HG03103 (cell line): ENCODE measurements around the gene TMEM127.
"Not testable (repeated sequence)": the region's sequence is repeated elsewhere in the genome, so short reads cannot be mapped to it uniquely, and the experiment has no call there.

ENCODE experiments used
- ATAC-seq: cut with Tn5 transposase; IDR thresholded peaks from one replicate; pipeline ENCODE4 v1.9.1; 2021; ENCODE audit warnings: low read depth; ENCODE audit not compliant: unreplicated experiment

TMEM127 gene

DNA sequence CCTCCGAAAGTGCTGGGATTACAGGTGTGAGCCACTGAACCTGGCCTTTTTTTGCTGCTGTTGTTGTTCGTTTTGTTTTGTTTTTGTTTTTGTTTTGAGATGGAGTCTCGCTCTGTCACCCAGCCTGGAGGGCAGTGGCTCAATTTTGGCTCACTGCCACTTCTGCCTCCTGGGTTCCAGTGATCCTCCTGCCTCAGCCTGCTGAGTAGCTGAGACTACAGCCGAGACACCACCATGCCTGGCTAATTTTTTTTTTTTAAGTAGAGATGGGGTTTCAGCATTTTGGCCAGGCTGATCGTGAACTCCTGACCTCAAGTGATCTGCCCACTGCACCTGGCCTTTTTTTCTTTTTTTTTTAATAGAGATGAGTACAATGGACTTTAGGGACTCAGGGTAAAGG is 22.0 kb downstream of the TMEM127 start:
- ATAC-seq = no peak

DNA sequence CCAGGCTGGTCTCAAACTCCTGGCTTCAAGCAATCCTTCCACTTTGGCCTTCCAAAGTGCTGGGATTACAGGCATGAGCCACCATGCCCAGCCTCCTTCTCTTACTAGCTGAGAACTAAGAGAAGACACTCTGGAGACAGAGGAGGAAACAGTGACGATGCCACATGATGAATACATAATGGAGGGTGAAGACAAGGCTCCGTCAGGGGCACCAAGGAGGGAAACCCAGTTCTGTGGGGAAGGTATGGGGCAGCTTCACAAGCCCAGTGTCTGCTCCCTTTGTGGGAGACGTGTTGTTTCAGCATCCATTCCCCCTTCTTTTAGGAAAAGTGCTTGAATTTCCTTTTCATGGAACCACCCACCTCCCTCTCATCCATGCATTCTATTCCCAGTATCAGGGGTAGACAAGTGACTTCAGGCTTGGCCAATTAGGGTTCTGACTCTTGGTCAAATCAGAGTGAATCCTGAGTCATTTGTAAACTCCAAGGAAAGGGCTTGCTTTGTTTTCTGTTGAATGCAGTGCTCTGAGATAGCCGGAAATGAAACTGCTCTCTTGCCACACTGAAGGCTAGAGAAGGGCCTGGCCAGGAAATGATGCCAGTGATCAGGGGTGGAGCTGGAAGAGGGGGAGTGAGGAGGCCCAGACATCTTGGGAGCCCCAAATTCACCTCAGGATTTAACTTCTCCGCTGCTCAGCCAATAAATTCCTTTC is 23.7 kb downstream of the TMEM127 start:
- ATAC-seq = peak; percentile 83

DNA sequence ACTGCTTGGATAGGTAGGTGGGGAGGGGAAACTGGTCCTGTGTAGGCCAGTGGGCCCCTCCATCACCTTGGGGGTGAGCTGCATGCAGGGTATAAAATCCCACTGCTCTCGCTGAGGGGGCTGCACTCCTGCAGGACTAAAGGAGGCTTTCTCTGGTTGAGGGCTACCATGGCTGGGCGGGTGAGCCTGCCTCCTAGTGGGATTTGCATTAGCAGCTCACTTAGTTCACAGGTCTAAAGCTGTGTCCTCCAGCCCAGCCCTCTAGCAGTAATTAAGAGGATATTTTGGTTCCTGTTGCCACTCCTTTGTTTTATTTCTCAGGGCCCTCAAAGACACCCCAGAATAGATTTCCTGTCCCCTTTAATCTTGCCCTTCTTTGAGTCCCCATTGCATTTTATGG is 24.6 kb downstream of the TMEM127 start:
- no peak for ATAC-seq

DNA sequence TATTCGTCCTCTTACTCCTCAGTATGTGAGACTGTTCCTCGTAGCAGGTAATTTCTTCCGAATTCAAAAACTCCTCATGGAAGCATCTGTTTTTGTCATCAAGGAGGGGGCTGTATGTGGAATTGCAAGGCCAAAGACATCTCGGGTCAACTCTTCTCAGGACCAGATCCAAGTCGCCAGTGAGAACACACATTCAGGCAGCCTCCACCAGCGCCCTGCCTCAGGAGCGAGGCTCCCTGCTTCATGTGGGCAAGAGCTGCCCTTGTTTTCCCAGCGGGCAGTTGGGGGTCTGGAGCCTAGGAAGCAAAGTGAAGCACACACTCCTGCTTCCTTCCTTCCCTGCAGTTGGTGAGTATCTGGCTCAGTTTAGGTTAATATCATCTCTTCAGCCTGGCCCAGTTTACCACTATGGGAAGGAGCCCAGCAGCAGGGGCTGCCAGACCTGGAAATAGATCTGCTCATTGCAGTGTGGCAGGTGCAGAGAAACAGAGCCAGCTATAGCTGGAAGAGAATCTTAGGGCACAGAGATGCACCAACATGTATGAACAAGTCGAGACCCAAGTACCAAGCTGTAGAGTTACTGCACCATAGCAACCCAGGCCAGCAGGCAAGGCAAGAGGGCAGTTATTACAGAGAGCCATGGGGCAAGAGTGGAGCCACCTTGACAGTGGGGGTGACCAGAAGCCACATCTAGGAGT is 25.3 kb downstream of the TMEM127 start:
- ATAC-seq = no peak

DNA sequence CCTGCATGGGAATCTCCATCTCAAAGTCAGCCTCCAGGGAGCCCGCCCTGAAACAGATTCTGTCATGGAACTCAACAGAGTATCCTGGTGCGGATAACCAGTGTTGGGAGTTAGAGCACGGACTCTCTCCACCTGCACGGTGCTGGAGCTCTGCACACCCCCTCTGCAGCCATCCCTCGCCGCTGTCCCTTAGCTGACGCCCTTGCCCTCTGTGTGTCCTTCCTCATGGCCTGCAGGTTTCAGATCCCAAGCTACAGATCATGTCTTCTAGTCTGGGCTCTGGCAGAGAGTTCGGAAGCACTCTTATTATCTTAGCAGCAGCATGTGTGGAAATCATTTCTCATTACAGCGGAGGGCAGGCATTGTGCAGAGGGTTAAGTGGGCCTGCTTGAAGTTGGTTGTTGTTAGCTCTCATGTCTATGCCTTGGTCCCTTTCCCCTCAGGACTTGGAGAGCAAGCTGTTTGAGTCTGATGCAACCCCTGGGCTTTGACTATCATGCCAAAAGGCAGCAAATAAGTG is 26.0 kb downstream of the TMEM127 start:
- no peak for ATAC-seq

DNA sequence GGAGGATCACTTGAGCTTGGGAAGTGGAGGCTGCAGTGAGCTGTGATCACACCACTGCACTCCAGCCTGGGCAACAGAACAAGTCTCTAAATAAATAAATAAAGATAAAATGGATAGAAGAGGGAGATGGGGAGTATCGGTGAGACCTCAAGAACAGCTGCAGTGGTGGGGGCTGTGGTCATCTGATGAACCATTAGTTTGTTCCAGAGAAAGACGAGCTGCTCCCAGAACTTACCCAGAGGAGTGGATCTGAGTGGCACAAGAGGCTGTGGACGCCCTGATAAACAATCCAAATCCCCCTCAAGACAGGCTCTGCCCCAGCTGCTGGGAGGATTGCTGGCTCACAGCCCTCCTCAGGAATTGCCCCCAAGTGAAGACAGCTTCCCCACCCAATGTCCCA is 26.7 kb downstream of the TMEM127 start:
- no peak for ATAC-seq

DNA sequence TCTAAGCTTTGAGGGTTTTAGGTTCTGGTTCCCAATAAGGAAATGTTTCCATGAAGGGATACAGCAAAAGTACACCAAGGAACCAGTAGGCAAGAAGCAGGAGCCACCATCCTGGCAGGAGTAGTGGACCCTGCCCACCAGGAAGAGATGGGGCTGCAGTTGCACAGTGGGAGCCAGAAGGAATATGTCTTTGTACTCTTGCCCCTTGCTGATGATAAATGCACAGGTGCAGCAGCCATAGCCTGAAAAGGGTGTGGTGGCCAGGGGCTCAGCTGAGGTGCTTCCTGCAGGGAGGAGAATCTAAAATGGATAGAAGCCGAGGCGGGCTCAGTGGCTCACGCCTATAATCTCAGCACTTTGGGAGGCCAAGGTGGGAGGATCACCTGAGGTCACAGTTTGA is 27.5 kb downstream of the TMEM127 start:
- ATAC-seq = no peak

DNA sequence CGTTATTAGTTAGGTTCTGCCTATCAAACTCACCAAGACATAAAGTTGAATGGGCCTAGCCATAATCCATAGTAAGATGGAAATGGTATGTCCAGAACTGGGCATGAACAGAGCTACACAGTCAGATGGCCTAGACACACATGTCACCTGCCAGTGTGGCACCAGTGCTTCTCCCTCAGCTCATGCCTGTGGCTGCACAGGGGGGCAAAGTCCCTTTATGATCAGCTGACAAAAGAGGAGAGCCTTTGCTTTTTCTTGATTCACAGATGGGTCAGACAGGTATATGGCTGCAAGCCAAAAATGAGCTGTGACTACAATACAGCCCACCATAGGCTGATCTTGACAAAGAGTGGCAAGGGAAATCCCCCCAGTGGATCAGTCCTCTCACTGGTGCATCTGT is 28.9 kb downstream of the TMEM127 start:
- no peak for ATAC-seq

DNA sequence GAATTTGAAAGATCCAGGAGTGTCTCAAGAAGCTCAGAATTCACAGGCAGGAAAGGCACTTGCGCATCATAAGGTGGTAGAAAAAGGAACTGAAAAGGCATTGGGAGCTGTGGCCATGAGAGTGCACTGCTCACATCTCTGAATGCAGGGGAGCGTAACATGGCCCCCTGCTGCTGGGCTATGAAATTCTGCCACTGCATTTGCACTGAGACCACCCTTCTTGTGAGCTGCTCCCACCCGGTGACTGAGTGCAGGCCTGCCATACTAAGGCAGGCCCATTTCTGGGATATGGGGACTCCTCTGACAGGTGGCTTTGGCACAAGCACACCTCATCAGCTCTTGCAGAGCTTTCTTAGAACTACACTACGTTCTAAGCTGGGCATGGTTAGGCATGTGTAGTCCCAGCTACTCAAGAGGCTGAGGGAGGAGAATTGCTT is 31.9 kb downstream of the TMEM127 start:
- peak; percentile 86 for ATAC-seq

DNA sequence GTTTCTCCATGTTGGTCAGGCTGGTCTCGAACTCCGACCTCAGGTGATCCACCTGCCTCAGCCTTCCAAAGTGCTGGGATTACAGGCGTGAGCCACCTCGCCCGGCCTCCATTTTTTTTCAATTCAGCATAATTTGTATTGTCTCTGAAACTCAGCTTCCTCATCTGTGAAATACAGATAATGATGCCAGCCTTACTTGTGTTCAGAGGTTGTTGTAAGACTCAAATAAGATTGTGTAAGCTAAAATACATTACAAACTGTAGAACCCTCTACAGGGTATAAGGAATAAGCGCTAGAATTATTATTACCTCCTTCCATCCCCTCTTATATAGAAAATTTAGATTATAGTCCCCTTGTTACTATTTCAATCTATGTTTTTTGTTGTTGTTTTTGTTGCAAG is 32.4 kb downstream of the TMEM127 start:
- ATAC-seq = no peak

DNA sequence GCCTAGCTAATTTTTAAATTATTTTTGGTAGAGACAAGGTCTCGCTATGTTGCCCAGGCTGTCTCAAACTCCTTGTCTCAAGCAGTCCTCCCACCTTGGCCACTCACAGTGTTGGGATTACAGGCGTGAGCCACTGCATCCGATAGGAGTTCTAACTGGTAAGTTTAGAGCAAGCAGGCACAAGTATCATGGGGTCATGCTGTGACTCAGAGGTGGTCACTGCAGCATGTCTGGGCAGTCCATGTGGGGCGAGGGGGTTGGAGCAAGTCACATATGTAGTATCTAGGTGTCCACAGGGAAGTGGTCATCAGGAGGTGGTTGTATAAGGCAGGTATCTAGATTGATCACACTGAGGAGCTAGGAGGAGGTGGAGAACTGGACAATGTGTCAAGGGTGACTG is 34.5 kb downstream of the TMEM127 start:
- no peak for ATAC-seq

DNA sequence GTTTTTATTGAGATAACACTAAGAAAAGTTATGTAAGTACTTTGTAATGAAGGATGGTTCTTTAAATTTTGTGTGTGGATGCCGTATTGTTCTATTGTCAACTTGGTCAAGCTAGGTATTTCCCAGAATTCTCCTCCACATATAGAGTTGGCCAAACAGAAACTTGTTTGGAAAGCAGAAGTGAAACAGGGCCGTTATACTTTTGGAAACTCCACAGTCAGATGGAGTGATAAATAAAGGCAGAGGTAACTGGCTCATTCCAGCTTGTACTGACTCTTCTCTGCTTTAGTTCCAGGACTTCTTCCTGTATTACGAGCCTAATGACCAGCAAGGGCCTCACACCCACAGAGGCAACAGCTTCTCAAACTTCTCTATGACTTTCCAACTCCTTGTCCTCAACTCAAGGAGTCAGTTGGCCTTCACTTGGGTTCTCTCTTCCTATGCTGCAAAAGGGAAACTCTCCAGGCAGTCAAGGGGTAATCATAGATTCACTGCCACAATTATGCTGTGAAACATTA is 40.7 kb downstream of the TMEM127 start:
- peak; percentile 63 for ATAC-seq

DNA sequence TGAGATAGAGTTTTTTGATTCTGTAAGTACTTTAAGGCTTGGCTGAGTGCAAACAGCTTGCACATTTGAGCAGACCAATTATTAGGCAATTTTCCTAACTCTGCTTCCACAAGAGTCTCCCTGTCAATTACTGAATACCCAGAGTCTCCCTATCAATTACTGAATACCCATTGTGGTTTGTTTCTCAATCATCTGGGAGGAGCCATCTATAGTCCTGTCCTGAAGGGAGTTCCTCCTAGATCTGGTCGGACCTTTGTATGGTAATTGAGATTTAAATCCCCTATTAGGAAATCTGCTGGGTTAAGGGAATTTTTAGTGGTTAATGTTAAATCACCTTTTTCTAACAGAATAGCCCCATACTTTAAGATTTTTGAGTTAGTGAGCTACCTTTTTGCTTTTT is 44.7 kb downstream of the TMEM127 start:
- not testable (repeated sequence) for ATAC-seq

DNA sequence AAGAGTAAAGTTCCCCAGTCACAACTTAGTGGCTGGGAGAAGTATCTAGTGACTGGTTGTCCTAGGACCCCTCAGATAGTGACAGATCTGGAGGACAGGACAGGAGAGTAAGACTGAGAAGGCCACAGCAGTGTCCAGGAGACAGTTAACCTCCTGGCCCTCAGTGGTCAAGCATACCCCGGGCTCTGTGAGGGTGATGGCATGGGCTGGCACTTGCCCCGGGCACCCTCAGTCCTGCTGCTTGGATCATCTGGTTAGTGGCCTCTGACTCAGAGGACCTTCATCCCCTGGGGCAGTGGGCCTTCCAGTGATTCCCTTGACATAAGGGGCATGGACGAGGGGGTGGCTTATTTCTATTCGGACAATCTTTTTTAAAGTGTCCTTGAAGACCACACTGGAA is 45.8 kb downstream of the TMEM127 start:
- ATAC-seq = not testable (repeated sequence)

DNA sequence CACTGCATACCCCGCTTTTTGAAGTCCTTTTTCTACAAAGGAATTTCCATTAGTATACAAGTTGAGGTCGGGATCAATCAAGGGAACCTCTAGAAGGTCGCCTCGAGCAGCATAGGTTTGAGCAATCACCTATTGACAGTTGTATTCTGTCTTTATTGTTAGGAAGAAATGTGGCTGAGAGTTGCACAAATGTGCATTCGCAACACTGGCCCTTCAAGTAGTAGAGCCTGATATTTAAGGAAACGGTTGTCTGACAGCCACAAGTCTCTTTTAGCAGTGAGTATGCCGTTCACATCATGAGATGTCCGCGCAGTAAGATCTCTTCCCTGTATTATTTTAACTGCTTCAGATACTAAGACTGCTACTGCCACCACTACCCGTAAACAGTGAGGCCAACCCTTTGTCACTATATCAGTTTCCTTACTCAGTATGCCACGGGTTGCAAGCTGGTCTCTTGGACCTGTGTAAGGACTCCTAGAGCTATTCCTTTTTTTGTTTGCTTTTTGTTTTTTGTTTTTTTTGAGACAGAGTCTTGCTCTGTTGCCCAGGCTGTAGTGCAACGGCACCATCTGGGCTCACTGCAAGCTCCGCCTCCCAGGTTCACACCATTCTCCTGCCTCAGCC is 47.2 kb downstream of the TMEM127 start:
- no peak for ATAC-seq

DNA sequence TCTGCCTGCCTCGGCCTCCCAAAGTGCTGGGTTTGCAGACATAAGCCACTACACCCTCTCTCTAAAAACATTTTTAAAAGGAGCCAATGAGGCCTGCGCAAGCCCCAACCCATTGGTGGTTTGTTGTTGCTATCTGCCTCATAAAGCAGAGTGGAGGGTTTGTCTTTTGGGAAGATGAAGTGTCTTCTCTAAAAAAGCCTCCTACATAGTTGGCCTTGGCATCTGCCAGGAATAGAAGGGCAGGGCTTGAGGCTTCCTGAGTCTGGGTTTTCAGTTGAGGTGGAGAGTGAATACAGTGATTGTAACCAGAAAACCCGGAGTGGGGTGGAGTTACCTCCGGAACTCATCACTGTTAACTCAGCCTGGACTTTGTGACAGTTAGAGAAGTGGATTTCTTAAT is 51.2 kb downstream of the TMEM127 start:
- ATAC-seq = no peak

DNA sequence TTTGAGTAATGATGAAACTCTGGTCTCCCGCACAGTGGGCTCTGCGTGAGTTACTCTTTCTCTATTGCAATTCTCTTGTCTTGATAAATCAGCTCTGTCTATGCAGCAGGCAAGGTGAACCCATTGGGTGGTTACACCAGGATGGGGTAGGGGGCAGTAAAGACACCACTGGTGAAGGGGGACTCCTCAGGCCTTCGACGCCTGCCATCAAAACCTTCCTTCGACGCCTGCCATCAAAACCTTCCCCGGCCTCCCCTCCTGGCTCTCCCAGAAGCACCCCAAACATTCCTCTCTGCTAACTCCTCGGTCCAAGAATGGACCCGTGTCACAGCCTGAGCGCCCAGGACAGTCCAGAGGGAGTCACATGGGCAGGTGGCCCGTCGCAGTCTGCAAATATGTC is 52.4 kb downstream of the TMEM127 start:
- no peak for ATAC-seq

DNA sequence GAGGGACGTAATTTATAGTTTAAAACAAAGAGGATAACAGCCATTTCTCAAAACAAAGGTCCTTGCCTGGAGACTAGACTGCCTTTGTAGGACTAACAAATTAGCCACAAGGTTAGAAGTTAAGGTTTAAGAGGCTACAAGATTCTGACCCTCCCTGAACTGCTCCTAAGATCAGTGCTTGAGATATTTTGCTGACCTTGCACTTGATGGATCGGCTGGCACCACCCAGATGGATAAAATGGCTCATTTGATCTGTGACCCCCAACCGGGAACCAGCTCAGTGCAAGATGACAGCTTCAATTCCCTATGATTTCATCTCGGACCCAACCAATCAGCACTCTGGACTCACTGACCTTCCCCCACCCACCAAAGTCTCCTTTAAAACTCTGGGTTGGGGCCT is 53.5 kb downstream of the TMEM127 start:
- no peak for ATAC-seq

DNA sequence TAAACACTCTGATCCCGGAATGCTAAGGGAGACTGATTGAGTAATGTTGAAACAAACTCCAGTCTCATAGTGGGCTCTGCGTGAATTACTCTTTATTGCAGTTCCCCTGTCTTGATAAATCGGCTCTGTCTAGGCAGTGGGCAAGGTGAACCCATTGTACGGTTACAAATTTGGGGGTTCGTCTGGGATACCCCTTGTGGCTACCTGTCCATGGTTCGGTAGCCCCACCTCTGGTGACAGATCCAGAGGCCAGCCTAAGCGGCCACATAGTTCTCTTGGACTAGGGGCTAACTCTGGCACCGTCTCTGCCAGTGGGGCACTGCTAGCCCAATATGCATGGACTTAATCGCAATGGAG is 56.1 kb downstream of the TMEM127 start:
- no peak for ATAC-seq

DNA sequence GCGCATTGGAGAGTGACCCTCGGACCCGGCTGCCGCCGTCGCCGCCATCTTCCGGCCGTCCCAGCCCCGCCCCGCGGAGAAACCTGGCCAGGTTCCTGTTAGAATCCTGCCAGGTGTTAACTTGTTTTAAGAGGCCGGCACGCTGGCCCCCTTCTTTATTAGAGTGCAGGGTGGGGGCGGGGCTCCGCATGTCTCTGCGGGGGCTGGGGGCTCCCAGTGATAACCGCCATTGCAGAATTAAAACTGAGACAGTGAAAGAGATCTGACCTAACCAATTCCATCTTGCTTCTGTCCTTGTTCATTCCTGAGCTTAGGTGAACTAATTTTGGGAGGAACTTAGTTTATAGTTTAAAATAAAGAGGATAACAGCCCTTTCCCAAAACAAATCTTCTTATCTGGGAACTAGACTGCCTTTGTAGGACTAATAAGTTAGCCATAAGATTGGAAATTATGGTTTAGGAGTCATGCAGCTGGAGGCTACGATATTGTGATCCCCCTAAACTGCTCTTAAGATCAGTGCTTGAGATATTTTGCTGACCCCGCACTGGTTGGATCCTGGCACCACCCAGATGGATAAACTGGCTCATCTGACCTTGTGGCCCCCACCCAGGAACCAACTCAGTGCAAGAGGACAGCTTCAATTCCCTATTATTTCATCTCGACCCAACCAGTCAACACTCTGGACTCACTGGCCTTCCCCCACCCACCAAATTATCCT is 56.6 kb downstream of the TMEM127 start:
- no peak for ATAC-seq
